ENCODE measurements around the gene SLC18B1.

Gene SLC18B1

DNA sequence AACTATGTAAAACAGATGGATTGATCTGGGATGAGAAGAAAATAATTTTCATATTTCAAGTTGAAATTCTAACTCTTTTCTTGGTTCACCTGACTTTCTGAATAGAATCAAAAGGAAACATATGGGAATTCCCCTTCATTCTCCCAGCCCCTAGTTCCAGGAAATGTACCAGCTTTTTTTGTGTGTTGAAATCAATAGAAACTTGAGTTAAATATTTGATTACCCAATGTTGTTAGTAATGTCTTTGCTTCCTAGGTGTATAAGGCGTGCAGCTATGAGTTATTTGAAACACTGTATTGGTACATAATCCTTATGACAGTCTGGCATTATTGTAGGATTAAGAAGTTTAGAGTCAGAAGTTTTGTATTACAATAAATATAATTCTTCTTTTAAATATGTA, 62.2 kb downstream of the SLC18B1 start:
- H3K4me1 ChIP-seq (ENCODE audit: insufficient read depth, low read length): no peaks in the 10 kb centered on the region
- no peak for TF ChIP-seq EZH2 (IDR thresholded peaks at IDR 0.05; ENCODE audit: borderline replicate concordance, low read depth, low read length, severe bottlenecking)
- TF ChIP-seq, protein P1, sequence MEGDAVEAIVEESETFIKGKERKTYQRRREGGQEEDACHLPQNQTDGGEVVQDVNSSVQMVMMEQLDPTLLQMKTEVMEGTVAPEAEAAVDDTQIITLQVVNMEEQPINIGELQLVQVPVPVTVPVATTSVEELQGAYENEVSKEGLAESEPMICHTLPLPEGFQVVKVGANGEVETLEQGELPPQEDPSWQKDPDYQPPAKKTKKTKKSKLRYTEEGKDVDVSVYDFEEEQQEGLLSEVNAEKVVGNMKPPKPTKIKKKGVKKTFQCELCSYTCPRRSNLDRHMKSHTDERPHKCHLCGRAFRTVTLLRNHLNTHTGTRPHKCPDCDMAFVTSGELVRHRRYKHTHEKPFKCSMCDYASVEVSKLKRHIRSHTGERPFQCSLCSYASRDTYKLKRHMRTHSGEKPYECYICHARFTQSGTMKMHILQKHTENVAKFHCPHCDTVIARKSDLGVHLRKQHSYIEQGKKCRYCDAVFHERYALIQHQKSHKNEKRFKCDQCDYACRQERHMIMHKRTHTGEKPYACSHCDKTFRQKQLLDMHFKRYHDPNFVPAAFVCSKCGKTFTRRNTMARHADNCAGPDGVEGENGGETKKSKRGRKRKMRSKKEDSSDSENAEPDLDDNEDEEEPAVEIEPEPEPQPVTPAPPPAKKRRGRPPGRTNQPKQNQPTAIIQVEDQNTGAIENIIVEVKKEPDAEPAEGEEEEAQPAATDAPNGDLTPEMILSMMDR (IDR thresholded peaks at IDR 0.05; ENCODE audit: borderline replicate concordance, extremely low read depth, low read length, poor library complexity, severe bottlenecking): no peak
- no peak overlapping the region for H3K4me2 ChIP-seq (ENCODE audit: insufficient read depth, low read length)
- no peaks in the 10 kb centered on the region for H3K27me3 ChIP-seq (ENCODE audit: insufficient read depth, low read length, poor library complexity)
- no peaks in the 10 kb centered on the region for H3K36me3 ChIP-seq (ENCODE audit: insufficient read depth, low read length)
- no peak overlapping the region for H2AFZ ChIP-seq (ENCODE audit: low read depth, low read length)
- no peak overlapping the region for H3K4me3 ChIP-seq (ENCODE audit: low read depth in 1 of 2, low read length in 2 of 2)
- no peak for DNase-seq
- ATAC-seq (ENCODE audit: insufficient read depth, low read depth): no peak
- no peaks in the 10 kb centered on the region for H4K20me1 ChIP-seq (ENCODE audit: insufficient read depth, low read length)
- H3K27ac ChIP-seq (ENCODE audit: low read length): no peak overlapping the region
- H3K9me3 ChIP-seq (ENCODE audit: insufficient read depth, low read length, severe bottlenecking): no peaks in the 10 kb centered on the region
- no peaks in the 10 kb centered on the region for H3K79me2 ChIP-seq (ENCODE audit: insufficient read depth, low read length)
- no peak overlapping the region for H3K9ac ChIP-seq (ENCODE audit: low read depth, low read length)

DNA sequence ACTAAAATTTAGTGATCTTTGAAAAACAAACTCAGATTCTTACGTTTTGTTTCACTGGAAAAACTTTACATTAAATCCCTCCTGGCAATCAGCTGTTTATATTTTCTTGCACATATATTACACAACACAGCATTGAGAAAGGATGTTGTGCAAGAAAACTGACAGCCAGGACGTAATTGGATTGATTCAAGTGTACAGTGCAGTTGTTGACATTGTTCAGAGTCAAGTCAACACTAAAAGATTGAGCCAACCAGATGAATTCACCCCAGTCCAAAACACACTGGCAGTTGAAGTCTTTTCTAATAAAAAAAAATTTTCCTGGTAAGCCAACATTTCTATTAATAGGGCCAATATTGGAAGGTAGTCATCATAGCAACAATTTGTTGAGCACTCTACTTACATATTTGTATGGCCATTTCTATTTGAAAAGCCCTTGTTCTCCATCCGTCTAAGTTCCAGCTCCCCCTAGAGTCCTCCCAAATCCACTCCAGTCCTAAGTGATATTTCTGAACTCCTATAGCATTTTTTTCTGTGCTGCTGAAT, 63.7 kb downstream of the SLC18B1 start:
- H3K9me3 ChIP-seq (ENCODE audit: insufficient read depth, low read length, severe bottlenecking): no peaks in the 10 kb centered on the region
- H3K27ac ChIP-seq (ENCODE audit: low read length): no peak overlapping the region
- H3K4me3 ChIP-seq (ENCODE audit: low read depth in 1 of 2, low read length in 2 of 2): no peak overlapping the region
- TF ChIP-seq, protein P1 (IDR thresholded peaks at IDR 0.05; ENCODE audit: borderline replicate concordance, extremely low read depth, low read length, poor library complexity, severe bottlenecking): no peak
- no peak for TF ChIP-seq EZH2 (IDR thresholded peaks at IDR 0.05; ENCODE audit: borderline replicate concordance, low read depth, low read length, severe bottlenecking)
- no peak overlapping the region for H3K4me2 ChIP-seq (ENCODE audit: insufficient read depth, low read length)
- H3K27me3 ChIP-seq (ENCODE audit: insufficient read depth, low read length, poor library complexity): no peaks in the 10 kb centered on the region
- H3K9ac ChIP-seq (ENCODE audit: low read depth, low read length): no peak overlapping the region
- no peaks in the 10 kb centered on the region for H3K79me2 ChIP-seq (ENCODE audit: insufficient read depth, low read length)
- no peak for DNase-seq
- no peaks in the 10 kb centered on the region for H3K36me3 ChIP-seq (ENCODE audit: insufficient read depth, low read length)
- no peaks in the 10 kb centered on the region for H3K4me1 ChIP-seq (ENCODE audit: insufficient read depth, low read length)
- H4K20me1 ChIP-seq (ENCODE audit: insufficient read depth, low read length): no peaks in the 10 kb centered on the region
- ATAC-seq (ENCODE audit: insufficient read depth, low read depth): no peak
- H2AFZ ChIP-seq (ENCODE audit: low read depth, low read length): no peak overlapping the region

DNA sequence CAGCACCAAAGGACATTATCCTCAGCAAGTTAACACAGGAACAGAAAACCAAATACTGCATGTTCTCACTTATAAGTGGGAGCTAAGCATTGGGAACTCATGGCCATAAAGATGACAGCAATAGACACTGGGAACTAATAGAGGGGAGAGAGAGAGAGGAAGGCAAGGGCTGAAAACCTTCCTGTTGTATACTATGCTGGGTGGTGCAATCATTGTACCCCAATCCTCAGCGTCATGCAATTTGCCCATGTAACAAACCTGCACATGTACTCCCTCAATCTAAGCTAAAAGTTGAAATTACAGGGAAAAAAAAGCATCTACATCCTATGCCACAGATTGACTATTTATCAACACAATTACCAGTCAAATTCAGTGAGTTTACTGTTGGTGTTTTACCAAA, 64.6 kb downstream of the SLC18B1 start:
- H3K27me3 ChIP-seq (ENCODE audit: insufficient read depth, low read length, poor library complexity): no peaks in the 10 kb centered on the region
- ATAC-seq (ENCODE audit: insufficient read depth, low read depth) (no peak), DNase-seq (no peak)
- no peaks in the 10 kb centered on the region for H3K9me3 ChIP-seq (ENCODE audit: insufficient read depth, low read length, severe bottlenecking)
- no peak overlapping the region for H3K4me2 ChIP-seq (ENCODE audit: insufficient read depth, low read length)
- no peak overlapping the region for H2AFZ ChIP-seq (ENCODE audit: low read depth, low read length)
- no peak overlapping the region for H3K27ac ChIP-seq (ENCODE audit: low read length)
- H3K36me3 ChIP-seq (ENCODE audit: insufficient read depth, low read length): no peaks in the 10 kb centered on the region
- H3K79me2 ChIP-seq (ENCODE audit: insufficient read depth, low read length): no peaks in the 10 kb centered on the region
- H4K20me1 ChIP-seq (ENCODE audit: insufficient read depth, low read length): no peaks in the 10 kb centered on the region
- no peak overlapping the region for H3K4me3 ChIP-seq (ENCODE audit: low read depth in 1 of 2, low read length in 2 of 2)
- no peak for TF ChIP-seq EZH2 (IDR thresholded peaks at IDR 0.05; ENCODE audit: borderline replicate concordance, low read depth, low read length, severe bottlenecking)
- TF ChIP-seq, protein P1 (IDR thresholded peaks at IDR 0.05; ENCODE audit: borderline replicate concordance, extremely low read depth, low read length, poor library complexity, severe bottlenecking): no peak
- no peaks in the 10 kb centered on the region for H3K4me1 ChIP-seq (ENCODE audit: insufficient read depth, low read length)
- H3K9ac ChIP-seq (ENCODE audit: low read depth, low read length): no peak overlapping the region

DNA sequence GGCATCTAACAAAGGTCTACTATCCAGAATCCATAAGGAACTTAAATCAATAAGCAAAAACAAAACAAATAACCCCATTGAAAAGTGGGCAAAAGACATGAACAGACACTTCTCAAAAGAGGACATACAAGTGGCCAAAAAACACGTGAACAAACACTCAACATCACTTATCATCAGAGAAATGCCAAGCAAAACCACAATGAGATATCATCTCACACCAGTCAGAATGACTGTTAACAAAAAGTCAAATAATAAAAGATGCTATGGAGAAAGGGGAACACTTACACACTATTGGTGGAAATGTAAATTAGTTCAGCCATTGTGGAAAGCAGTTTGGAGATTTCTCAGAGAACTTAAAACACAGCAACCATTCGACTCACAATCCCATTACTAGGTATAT, 65.2 kb downstream of the SLC18B1 start:
- Histone ChIP-seq H3K79me2 (ENCODE audit: insufficient read depth, low read length) (no peaks in the 10 kb centered on the region), H3K9ac (ENCODE audit: low read depth, low read length) (no peak overlapping the region), H3K9me3 (ENCODE audit: insufficient read depth, low read length, severe bottlenecking) (no peaks in the 10 kb centered on the region), H2AFZ (ENCODE audit: low read depth, low read length) (no peak overlapping the region), H4K20me1 (ENCODE audit: insufficient read depth, low read length) (no peaks in the 10 kb centered on the region), H3K4me2 (ENCODE audit: insufficient read depth, low read length) (no peak overlapping the region), H3K4me1 (ENCODE audit: insufficient read depth, low read length) (no peaks in the 10 kb centered on the region), H3K27me3 (ENCODE audit: insufficient read depth, low read length, poor library complexity) (no peaks in the 10 kb centered on the region), H3K27ac (ENCODE audit: low read length) (no peak overlapping the region), H3K4me3 (ENCODE audit: low read depth in 1 of 2, low read length in 2 of 2) (no peak overlapping the region), H3K36me3 (ENCODE audit: insufficient read depth, low read length) (no peaks in the 10 kb centered on the region)
- no peak for DNase-seq
- ATAC-seq (ENCODE audit: insufficient read depth, low read depth): no peak
- no peak for TF ChIP-seq EZH2 (IDR thresholded peaks at IDR 0.05; ENCODE audit: borderline replicate concordance, low read depth, low read length, severe bottlenecking)
- TF ChIP-seq, protein P1 (IDR thresholded peaks at IDR 0.05; ENCODE audit: borderline replicate concordance, extremely low read depth, low read length, poor library complexity, severe bottlenecking): no peak

Measured in DND-41 (cell line).